GM23338 (cell line): ENCODE data around the gene REX1BD. TPM values are rescaled to one million over a fixed set of nuclear protein-coding genes. Genes with fewer than 3 reads are reported as not detected.

Experiments
- ATAC-seq: fragments of 200-7000 bp; cut with Tn5 transposase; 3 replicates; pipeline ENCODE4 v1.9.1; 2020
- DNase-seq: peaks from one replicate; pipeline ENCODE4 v3.0.0-alpha.2; 2015; ENCODE audit warnings: low spot score
- H2AFZ ChIP-seq: fragments of 200-600 bp; sonication (generic); 2 replicates; pipeline ENCODE4 v1.8.0; 2016; ENCODE audit warnings: antibody characterized with exemption, mild to moderate bottlenecking, moderate library complexity
- H3F3A ChIP-seq: fragments of 200-600 bp; sonication (generic); replicated peaks from 2 replicates; pipeline ENCODE4 v1.8.0; 2017; ENCODE audit warnings: antibody characterized with exemption, mixed run types, low read depth
- H3K27ac ChIP-seq: fragments of 200-600 bp; sonication (generic); 2 replicates; pipeline ENCODE4 v1.6.1; 2016; ENCODE audit warnings: low read depth
- H3K27me3 ChIP-seq: fragments of 200-600 bp; sonication (generic); 2 replicates; pipeline ENCODE4 v1.8.0; 2016; ENCODE audit warnings: mild to moderate bottlenecking, mixed run types, moderate library complexity; ENCODE audit not compliant: insufficient read depth
- H3K36me3 ChIP-seq: fragments of 200-600 bp; sonication (generic); 2 replicates; pipeline ENCODE4 v1.8.0; 2016; ENCODE audit warnings: mild to moderate bottlenecking; ENCODE audit not compliant: insufficient read depth
- H3K4me1 ChIP-seq: fragments of 200-600 bp; sonication (generic); 2 replicates; pipeline ENCODE4 v1.8.0; 2016; ENCODE audit warnings: mild to moderate bottlenecking, moderate library complexity; ENCODE audit not compliant: insufficient read depth
- H3K4me2 ChIP-seq: fragments of 200-600 bp; sonication (generic); 2 replicates; pipeline ENCODE4 v1.7.1; 2017; ENCODE audit warnings: mixed run types
- H3K4me3 ChIP-seq: fragments of 200-600 bp; sonication (generic); 2 replicates; pipeline ENCODE4 v1.6.1; 2016; ENCODE audit warnings: mixed run types
- H3K79me2 ChIP-seq: fragments of 200-600 bp; sonication (generic); replicated peaks from 2 replicates; pipeline ENCODE4 v1.8.0; 2017; ENCODE audit warnings: mild to moderate bottlenecking; ENCODE audit not compliant: insufficient read depth
- H3K9me2 ChIP-seq: fragments of 200-600 bp; sonication (generic); 2 replicates; pipeline ENCODE4 v1.8.0; 2017; ENCODE audit not compliant: insufficient read depth
- H4K20me1 ChIP-seq: fragments of 200-600 bp; sonication (generic); replicated peaks from 2 replicates; pipeline ENCODE4 v1.8.0; 2017; ENCODE audit warnings: mild to moderate bottlenecking; ENCODE audit not compliant: insufficient read depth
- H3K27ac Mint-ChIP-seq: 2 replicates; pipeline ENCODE4 v1.8.0; 2020; ENCODE audit warnings: inconsistent platforms, mild to moderate bottlenecking, moderate library complexity, mixed read lengths
- H3K27me3 Mint-ChIP-seq: 3 replicates; pipeline ENCODE4 v1.8.0; 2022; ENCODE audit warnings: low read depth, mild to moderate bottlenecking, moderate library complexity, mixed read lengths, inconsistent platforms; ENCODE audit not compliant: insufficient read depth, poor library complexity
- H3K36me3 Mint-ChIP-seq: 3 replicates; pipeline ENCODE4 v1.8.0; 2021; ENCODE audit warnings: low read depth, mild to moderate bottlenecking, inconsistent platforms, moderate library complexity, mixed read lengths
- H3K4me1 Mint-ChIP-seq: 3 replicates; pipeline ENCODE4 v1.8.0; 2020; ENCODE audit warnings: mild to moderate bottlenecking, inconsistent platforms, mixed read lengths
- H3K4me3 Mint-ChIP-seq: 3 replicates; pipeline ENCODE4 v1.8.0; 2021; ENCODE audit warnings: moderate library complexity, mild to moderate bottlenecking, inconsistent platforms, mixed read lengths
- H3K9me3 Mint-ChIP-seq: 3 replicates; pipeline ENCODE4 v1.8.0; 2020; ENCODE audit warnings: moderate library complexity, mild to moderate bottlenecking, inconsistent platforms, mixed read lengths
- CREB1 ChIP-seq: fragments of 250-450 bp; sonication (Bioruptor Pico); IDR thresholded peaks from 2 replicates; pipeline ENCODE4 v1.5.0; 2020; ENCODE audit warnings: low read depth, mild to moderate bottlenecking, moderate library complexity
- EZH2 ChIP-seq: fragments of 200-600 bp; sonication (generic); IDR thresholded peaks from one replicate; pipeline ENCODE4 v1.8.0; 2017; ENCODE audit warnings: antibody characterized with exemption, mild to moderate bottlenecking, low read depth; ENCODE audit not compliant: unreplicated experiment
- JUNB ChIP-seq: IDR thresholded peaks from one replicate; pipeline ENCODE4 v1.6.1; 2016; ENCODE audit warnings: antibody characterized with exemption; ENCODE audit not compliant: unreplicated experiment
- NANOG ChIP-seq: IDR thresholded peaks from 2 replicates; pipeline ENCODE4 v1.6.1; 2016; ENCODE audit warnings: antibody characterized with exemption, borderline replicate concordance
- POLR2AphosphoS5 ChIP-seq: IDR thresholded peaks from 2 replicates; pipeline ENCODE4 v1.6.1; 2016; ENCODE audit warnings: antibody characterized with exemption, low read depth
- STAT1 ChIP-seq: IDR thresholded peaks from one replicate; pipeline ENCODE4 v1.6.1; 2016; ENCODE audit warnings: antibody characterized with exemption; ENCODE audit not compliant: unreplicated experiment
- ZNF331 ChIP-seq: fragments of 250-450 bp; sonication (Bioruptor Pico); IDR thresholded peaks from 2 replicates; pipeline ENCODE4 v1.5.0; 2020; ENCODE audit warnings: low read depth, mild to moderate bottlenecking, moderate library complexity
- polyA plus RNA-seq: library from polyadenylated mRNA; unstranded; fragments of >200 nt; fragmentation: Nextera tagmentation; extraction: Ambion mirVana; gene quantifications from 2 replicates; pipeline ENCODE4 v1.2.1, GENCODE V29; 2016
- total RNA-seq: library from RNA; depleted of rRNA; stranded (reverse); fragments of >200 nt; shearing (Covaris generic); gene quantifications from 2 replicates; pipeline ENCODE4 v1.2.3, GENCODE V29; 2014
- TF ChIP-seq, protein P1 (sequence below): IDR thresholded peaks from 2 replicates; pipeline ENCODE4 v1.6.1; 2016; ENCODE audit warnings: antibody characterized with exemption
- TF ChIP-seq, protein P2 (sequence below): fragments of 250-450 bp; sonication (Bioruptor Pico); IDR thresholded peaks from 2 replicates; pipeline ENCODE4 v1.5.0; 2020; ENCODE audit warnings: mild to moderate bottlenecking, moderate library complexity

Gene REX1BD
- total and polyA plus RNA-seq, 2 experiments from 2014 or later, result 124 to 138 TPM

GRCh38 chr19:18571564-18572344, 16.8 kb upstream of the REX1BD start, which contains the start of gene UBA52:
TSS of gene UBA52 (plus strand) at chr19:18571857. CDS start at chr19:18573301, 1,444 bp downstream.
- peak within 1 kb of the TSS; percentile 100 for H3K4me2 ChIP-seq
- H3K36me3 ChIP-seq, result peaks cover 52% of the 10 kb centered on the region
- peaks cover 8% of the 10 kb centered on the region for H3K4me1 ChIP-seq
- H3K4me3 ChIP-seq, result peak within 1 kb of the TSS; percentile 99
- peaks cover 84% of the 10 kb centered on the region for H3K36me3 Mint-ChIP-seq
- H3K4me1 Mint-ChIP-seq, result peaks cover 12% of the 10 kb centered on the region
- H4K20me1 ChIP-seq, result peaks cover 31% of the 10 kb centered on the region
- no peaks in the 10 kb centered on the region for H3K9me3 Mint-ChIP-seq
- no peaks in the 10 kb centered on the region for H3K27me3 ChIP-seq
- peaks cover 20% of the 10 kb centered on the region for H3K27me3 Mint-ChIP-seq
- peak; percentile 96 for ATAC-seq
- peak within 1 kb of the TSS; percentile 65 for H3K27ac Mint-ChIP-seq
- peak within 1 kb of the TSS; percentile 88 for H3K4me3 Mint-ChIP-seq
- TF ChIP-seq EZH2 (no peak), JUNB (no peak), CREB1 (CRISPR knock-in tag) (peak; percentile 96), POLR2AphosphoS5 (peak; percentile 94)
- TF ChIP-seq, protein P1, sequence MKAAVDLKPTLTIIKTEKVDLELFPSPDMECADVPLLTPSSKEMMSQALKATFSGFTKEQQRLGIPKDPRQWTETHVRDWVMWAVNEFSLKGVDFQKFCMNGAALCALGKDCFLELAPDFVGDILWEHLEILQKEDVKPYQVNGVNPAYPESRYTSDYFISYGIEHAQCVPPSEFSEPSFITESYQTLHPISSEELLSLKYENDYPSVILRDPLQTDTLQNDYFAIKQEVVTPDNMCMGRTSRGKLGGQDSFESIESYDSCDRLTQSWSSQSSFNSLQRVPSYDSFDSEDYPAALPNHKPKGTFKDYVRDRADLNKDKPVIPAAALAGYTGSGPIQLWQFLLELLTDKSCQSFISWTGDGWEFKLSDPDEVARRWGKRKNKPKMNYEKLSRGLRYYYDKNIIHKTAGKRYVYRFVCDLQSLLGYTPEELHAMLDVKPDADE, result peak; percentile 97
- H3K79me2 ChIP-seq, result peaks cover 29% of the 10 kb centered on the region
- H3K9me2 ChIP-seq, result no peaks in the 10 kb centered on the region
- peak; percentile 99 for DNase-seq
- H2AFZ ChIP-seq, result peak within 1 kb of the TSS; percentile 28; the same call in 1 of the 2 replicates
- peak within 1 kb of the TSS; percentile 80 for H3K27ac ChIP-seq
- peaks cover 43% of the 10 kb centered on the region for H3F3A ChIP-seq

DNA sequence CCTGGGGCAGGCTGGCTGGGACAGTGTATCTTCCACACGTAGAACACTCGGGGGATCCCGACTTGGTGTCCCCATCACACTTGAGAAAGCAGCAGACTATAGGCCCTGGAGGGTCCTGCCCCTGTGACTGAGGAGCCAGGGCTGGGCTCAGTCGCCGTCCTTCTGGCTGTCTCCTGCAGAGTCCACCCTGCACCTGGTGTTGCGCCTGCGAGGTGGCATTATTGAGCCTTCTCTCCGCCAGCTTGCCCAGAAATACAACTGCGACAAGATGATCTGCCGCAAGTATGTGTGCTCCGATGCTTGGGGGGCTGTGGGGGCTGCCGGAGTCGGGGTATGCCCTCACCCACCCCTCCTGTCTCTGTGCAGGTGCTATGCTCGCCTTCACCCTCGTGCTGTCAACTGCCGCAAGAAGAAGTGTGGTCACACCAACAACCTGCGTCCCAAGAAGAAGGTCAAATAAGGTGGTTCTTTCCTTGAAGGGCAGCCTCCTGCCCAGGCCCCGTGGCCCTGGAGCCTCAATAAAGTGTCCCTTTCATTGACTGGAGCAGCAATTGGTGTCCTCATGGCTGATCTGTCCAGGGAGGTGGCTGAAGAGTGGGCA, 13.8 kb upstream of the REX1BD start:
- peaks cover 12% of the 10 kb centered on the region for H3K4me1 Mint-ChIP-seq
- Histone ChIP-seq H4K20me1 (peaks cover 31% of the 10 kb centered on the region), H3K4me3 (no peak overlapping the region), H2AFZ (no peak overlapping the region), H3F3A (peaks cover 55% of the 10 kb centered on the region), H3K27me3 (no peaks in the 10 kb centered on the region), H3K79me2 (peaks cover 29% of the 10 kb centered on the region), H3K9me2 (no peaks in the 10 kb centered on the region), H3K36me3 (peaks cover 36% of the 10 kb centered on the region), H3K4me1 (peaks cover 8% of the 10 kb centered on the region), H3K27ac (no peak overlapping the region), H3K4me2 (no peak overlapping the region)
- H3K9me3 Mint-ChIP-seq, result no peaks in the 10 kb centered on the region
- no peak for DNase-seq
- H3K4me3 Mint-ChIP-seq, result no peak overlapping the region
- H3K27me3 Mint-ChIP-seq, result peaks cover 15% of the 10 kb centered on the region
- no peak overlapping the region for H3K27ac Mint-ChIP-seq
- ATAC-seq, result no peak
- peaks cover 68% of the 10 kb centered on the region for H3K36me3 Mint-ChIP-seq
- no peak for TF ChIP-seq STAT1
- TF ChIP-seq JUNB, result no peak
- TF ChIP-seq ZNF331 (CRISPR knock-in tag), result no peak
- TF ChIP-seq POLR2AphosphoS5, result no peak
- no peak for TF ChIP-seq NANOG
- TF ChIP-seq, protein P2, sequence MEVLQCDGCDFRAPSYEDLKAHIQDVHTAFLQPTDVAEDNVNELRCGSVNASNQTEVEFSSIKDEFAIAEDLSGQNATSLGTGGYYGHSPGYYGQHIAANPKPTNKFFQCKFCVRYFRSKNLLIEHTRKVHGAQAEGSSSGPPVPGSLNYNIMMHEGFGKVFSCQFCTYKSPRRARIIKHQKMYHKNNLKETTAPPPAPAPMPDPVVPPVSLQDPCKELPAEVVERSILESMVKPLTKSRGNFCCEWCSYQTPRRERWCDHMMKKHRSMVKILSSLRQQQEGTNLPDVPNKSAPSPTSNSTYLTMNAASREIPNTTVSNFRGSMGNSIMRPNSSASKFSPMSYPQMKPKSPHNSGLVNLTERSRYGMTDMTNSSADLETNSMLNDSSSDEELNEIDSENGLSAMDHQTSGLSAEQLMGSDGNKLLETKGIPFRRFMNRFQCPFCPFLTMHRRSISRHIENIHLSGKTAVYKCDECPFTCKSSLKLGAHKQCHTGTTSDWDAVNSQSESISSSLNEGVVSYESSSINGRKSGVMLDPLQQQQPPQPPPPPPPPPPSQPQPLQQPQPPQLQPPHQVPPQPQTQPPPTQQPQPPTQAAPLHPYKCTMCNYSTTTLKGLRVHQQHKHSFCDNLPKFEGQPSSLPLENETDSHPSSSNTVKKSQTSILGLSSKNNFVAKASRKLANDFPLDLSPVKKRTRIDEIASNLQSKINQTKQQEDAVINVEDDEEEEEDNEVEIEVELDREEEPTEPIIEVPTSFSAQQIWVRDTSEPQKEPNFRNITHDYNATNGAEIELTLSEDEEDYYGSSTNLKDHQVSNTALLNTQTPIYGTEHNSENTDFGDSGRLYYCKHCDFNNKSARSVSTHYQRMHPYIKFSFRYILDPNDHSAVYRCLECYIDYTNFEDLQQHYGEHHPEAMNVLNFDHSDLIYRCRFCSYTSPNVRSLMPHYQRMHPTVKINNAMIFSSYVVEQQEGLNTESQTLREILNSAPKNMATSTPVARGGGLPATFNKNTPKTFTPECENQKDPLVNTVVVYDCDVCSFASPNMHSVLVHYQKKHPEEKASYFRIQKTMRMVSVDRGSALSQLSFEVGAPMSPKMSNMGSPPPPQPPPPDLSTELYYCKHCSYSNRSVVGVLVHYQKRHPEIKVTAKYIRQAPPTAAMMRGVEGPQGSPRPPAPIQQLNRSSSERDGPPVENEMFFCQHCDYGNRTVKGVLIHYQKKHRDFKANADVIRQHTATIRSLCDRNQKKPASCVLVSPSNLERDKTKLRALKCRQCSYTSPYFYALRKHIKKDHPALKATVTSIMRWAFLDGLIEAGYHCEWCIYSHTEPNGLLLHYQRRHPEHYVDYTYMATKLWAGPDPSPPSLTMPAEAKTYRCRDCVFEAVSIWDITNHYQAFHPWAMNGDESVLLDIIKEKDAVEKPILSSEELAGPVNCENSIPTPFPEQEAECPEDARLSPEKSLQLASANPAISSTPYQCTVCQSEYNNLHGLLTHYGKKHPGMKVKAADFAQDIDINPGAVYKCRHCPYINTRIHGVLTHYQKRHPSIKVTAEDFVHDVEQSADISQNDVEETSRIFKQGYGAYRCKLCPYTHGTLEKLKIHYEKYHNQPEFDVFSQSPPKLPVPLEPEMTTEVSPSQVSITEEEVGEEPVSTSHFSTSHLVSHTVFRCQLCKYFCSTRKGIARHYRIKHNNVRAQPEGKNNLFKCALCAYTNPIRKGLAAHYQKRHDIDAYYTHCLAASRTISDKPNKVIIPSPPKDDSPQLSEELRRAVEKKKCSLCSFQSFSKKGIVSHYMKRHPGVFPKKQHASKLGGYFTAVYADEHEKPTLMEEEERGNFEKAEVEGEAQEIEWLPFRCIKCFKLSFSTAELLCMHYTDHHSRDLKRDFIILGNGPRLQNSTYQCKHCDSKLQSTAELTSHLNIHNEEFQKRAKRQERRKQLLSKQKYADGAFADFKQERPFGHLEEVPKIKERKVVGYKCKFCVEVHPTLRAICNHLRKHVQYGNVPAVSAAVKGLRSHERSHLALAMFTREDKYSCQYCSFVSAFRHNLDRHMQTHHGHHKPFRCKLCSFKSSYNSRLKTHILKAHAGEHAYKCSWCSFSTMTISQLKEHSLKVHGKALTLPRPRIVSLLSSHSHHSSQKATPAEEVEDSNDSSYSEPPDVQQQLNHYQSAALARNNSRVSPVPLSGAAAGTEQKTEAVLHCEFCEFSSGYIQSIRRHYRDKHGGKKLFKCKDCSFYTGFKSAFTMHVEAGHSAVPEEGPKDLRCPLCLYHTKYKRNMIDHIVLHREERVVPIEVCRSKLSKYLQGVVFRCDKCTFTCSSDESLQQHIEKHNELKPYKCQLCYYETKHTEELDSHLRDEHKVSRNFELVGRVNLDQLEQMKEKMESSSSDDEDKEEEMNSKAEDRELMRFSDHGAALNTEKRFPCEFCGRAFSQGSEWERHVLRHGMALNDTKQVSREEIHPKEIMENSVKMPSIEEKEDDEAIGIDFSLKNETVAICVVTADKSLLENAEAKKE (CRISPR knock-in tag), result no peak
- TF ChIP-seq, protein P1, result no peak
- TF ChIP-seq CREB1 (CRISPR knock-in tag), result no peak
